GM12878 (cell line): ENCODE data around the gene RCOR2. TPM values are rescaled to one million over a fixed set of nuclear protein-coding genes. Genes with fewer than 3 reads are reported as not detected.

ENCODE experiments used
- ATF7 ChIP-seq: fragments of 450-650 bp; IDR thresholded peaks from 2 replicates; pipeline ENCODE4 v1.6.1; 2016; ENCODE audit warnings: low read depth, mild to moderate bottlenecking
- EP300 ChIP-seq, 2 experiments: fragments of 150-350 bp in 1 of 2; IDR thresholded peaks; 2 replicates each; pipeline ENCODE4 v1.6.1; 2011 to 2012; ENCODE audit warnings: low read depth in 2 of 2, low read length in 2 of 2, borderline replicate concordance in 1 of 2, improper control_type of control experiment in 1 of 2, inconsistent platforms in 1 of 2; ENCODE audit not compliant: control insufficient read depth in 1 of 2
- FOXK2 ChIP-seq: fragments of 450-650 bp; IDR thresholded peaks from 2 replicates; pipeline ENCODE4 v1.6.1; 2017; ENCODE audit warnings: mild to moderate bottlenecking, moderate library complexity
- LARP7 ChIP-seq: fragments of 450-650 bp; IDR thresholded peaks from 2 replicates; pipeline ENCODE4 v1.6.1; 2017; ENCODE audit warnings: mild to moderate bottlenecking
- MEF2B ChIP-seq: fragments of 450-650 bp; IDR thresholded peaks from 2 replicates; pipeline ENCODE4 v1.6.1; 2018; ENCODE audit warnings: mild to moderate bottlenecking, moderate library complexity; ENCODE audit not compliant: partially characterized antibody, poor library complexity, severe bottlenecking
- NBN ChIP-seq: fragments of 450-650 bp; IDR thresholded peaks from 2 replicates; pipeline ENCODE4 v1.6.1; 2016
- NFXL1 ChIP-seq: fragments of 450-650 bp; IDR thresholded peaks from 2 replicates; pipeline ENCODE4 v1.6.1; 2017; ENCODE audit warnings: antibody characterized with exemption, mild to moderate bottlenecking, borderline replicate concordance
- NRF1 ChIP-seq: conservative IDR thresholded peaks from 2 replicates; pipeline ENCODE4 v1.6.1; 2011; ENCODE audit warnings: mild to moderate bottlenecking, low read depth, low read length, improper control_type of control experiment
- PAX5 ChIP-seq: IDR thresholded peaks from 2 replicates; pipeline ENCODE4 v1.6.1; 2011; ENCODE audit warnings: low read depth, low read length, borderline replicate concordance
- PML ChIP-seq: IDR thresholded peaks from 2 replicates; pipeline ENCODE4 v1.6.1; 2012; ENCODE audit warnings: low read length, inconsistent platforms
- POLR2A ChIP-seq: IDR thresholded peaks from 2 replicates; pipeline ENCODE4 v1.6.1; 2011; ENCODE audit warnings: low read depth, mild to moderate bottlenecking, low read length
- SIN3A ChIP-seq: IDR thresholded peaks from 2 replicates; pipeline ENCODE4 v1.6.1; 2012; ENCODE audit warnings: low read depth, low read length, improper control_type of control experiment
- SP1 ChIP-seq: IDR thresholded peaks from one replicate; pipeline ENCODE4 v1.6.1; 2011; ENCODE audit warnings: low read depth, low read length
- SREBF2 ChIP-seq: IDR thresholded peaks from 2 replicates; pipeline ENCODE4 v1.6.1; 2012; ENCODE audit warnings: mild to moderate bottlenecking, low read length
- ZZZ3 ChIP-seq: IDR thresholded peaks from 2 replicates; pipeline ENCODE4 v1.6.1; 2011; ENCODE audit warnings: low read depth; ENCODE audit not compliant: control insufficient read depth, insufficient read length
- polyA plus RNA-seq, 11 experiments: library from polyadenylated mRNA; depleted of rRNA in 4 of 11; unstranded in 6 of 11; stranded (reverse) in 5 of 11; fragments of >200 nt; fragmentation: Nextera tagmentation in 4 of 11; fragmentation: Illumina TruSeq in 1 of 11; extraction: Ambion mirVana in 4 of 11; extraction: Trizol in 1 of 11; gene quantifications; 1 replicate in 1 of 11; 2 replicates in 10 of 11; pipeline versions ENCODE4 v1.2.1 to v1.2.3, GENCODE V29; 2011 to 2016; ENCODE audit warnings: inconsistent platforms in 2 of 11, missing spikeins in 2 of 11, low read depth in 1 of 11
- total RNA-seq, 4 experiments: library from RNA; depleted of rRNA in 3 of 4; stranded (reverse); fragments of >200 nt in 3 of 4; fragmentation: Illumina TruSeq in 1 of 4; extraction: Trizol in 1 of 4; gene quantifications; 2 replicates each; pipeline versions ENCODE4 v1.2.1 to v1.2.3, GENCODE V29; 2013 to 2021
- TF ChIP-seq, protein P1 (sequence below): fragments of 450-650 bp; IDR thresholded peaks from 2 replicates; pipeline ENCODE4 v1.6.1; 2018; ENCODE audit warnings: borderline replicate concordance, mild to moderate bottlenecking; ENCODE audit not compliant: partially characterized antibody
- TF ChIP-seq, protein P2 (sequence below): IDR thresholded peaks from 2 replicates; pipeline ENCODE4 v1.6.1; 2011; ENCODE audit warnings: low read depth, low read length, improper control_type of control experiment, borderline replicate concordance
- TF ChIP-seq, protein P3 (sequence below): fragments of 450-650 bp; IDR thresholded peaks from 2 replicates; pipeline ENCODE4 v1.6.1; 2016; ENCODE audit warnings: mild to moderate bottlenecking, moderate library complexity, borderline replicate concordance
- TF ChIP-seq, protein P4 (sequence below): fragments of 450-650 bp; formaldehyde crosslinking; IDR thresholded peaks from 2 replicates; pipeline ENCODE4 v1.5.0; 2022; ENCODE audit warnings: mild to moderate bottlenecking, missing genetic modification characterization

RCOR2 gene
- total and polyA plus RNA-seq, 10 of the 15 experiments (the other 5 are each of a cell fraction or from before 2014, with no cell fraction given) = 0.06 to 0.32 (median 0.17) TPM; not detected in 5

DNA sequence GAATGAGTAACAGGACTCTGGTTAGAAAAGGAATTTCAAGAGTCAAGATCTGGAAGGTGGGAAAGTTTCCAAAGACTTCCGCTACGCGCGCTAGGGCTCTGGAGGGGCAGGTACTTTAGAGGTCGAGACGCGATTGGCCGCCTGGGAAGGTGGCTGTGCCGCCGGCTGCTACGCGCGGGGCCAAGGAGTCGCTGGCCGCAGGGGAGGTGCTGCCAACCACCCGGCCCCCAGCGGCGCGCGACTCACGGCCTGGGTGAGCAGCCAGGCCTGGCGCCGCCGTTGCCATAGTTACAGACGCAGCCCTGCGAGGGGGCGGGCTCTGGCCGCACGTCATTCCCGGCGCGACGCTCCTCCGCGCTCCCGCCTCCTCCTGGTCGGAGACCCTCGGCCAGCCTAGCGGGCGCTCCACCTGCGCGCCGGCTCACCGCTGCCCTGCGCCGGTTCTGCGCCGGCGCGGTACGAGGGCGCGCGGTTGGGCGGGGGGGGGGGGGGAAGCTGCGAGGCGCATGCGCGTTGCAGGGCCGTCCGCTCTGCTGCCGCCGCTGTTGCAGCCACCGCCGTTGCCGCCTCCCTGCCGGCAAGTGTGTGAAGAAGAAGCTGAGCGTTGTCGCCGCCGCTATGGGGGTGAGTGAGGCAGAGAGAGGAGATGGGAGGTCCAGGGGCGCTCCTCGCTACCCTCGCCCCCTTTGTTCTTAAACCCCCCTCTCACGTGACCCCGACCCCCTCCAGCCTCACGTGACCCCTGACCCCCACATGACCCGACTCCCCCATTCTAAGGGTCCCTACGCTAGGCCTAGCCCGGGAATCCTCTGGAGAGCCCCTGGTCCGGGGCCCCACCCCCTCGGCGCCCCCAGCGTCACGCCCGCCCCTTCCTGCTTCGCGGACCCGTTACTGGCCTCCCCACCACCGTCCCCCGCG, 21.8 kb upstream of the RCOR2 start, which contains the start of gene NAA40 (continued):
- TF ChIP-seq, protein P1, sequence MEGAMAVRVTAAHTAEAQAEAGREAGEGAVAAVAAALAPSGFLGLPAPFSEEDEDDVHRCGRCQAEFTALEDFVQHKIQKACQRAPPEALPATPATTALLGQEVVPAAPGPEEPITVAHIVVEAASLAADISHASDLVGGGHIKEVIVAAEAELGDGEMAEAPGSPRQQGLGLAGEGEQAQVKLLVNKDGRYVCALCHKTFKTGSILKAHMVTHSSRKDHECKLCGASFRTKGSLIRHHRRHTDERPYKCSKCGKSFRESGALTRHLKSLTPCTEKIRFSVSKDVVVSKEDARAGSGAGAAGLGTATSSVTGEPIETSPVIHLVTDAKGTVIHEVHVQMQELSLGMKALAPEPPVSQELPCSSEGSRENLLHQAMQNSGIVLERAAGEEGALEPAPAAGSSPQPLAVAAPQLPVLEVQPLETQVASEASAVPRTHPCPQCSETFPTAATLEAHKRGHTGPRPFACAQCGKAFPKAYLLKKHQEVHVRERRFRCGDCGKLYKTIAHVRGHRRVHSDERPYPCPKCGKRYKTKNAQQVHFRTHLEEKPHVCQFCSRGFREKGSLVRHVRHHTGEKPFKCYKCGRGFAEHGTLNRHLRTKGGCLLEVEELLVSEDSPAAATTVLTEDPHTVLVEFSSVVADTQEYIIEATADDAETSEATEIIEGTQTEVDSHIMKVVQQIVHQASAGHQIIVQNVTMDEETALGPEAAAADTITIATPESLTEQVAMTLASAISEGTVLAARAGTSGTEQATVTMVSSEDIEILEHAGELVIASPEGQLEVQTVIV = no peak
- peak; percentile 96 for TF ChIP-seq SIN3A
- peak; percentile 84 for TF ChIP-seq LARP7
- peak; percentile 72; the same call in 1 of the 2 replicates for TF ChIP-seq PAX5
- TF ChIP-seq, protein P2, sequence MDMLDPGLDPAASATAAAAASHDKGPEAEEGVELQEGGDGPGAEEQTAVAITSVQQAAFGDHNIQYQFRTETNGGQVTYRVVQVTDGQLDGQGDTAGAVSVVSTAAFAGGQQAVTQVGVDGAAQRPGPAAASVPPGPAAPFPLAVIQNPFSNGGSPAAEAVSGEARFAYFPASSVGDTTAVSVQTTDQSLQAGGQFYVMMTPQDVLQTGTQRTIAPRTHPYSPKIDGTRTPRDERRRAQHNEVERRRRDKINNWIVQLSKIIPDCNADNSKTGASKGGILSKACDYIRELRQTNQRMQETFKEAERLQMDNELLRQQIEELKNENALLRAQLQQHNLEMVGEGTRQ = peak; percentile 78
- TF ChIP-seq ATF7 = no peak
- peak; percentile 80 for TF ChIP-seq SP1
- no peak for TF ChIP-seq FOXK2
- TF ChIP-seq NRF1 = peak; percentile 55
- no peak for TF ChIP-seq PML
- no peak for TF ChIP-seq NFXL1
- TF ChIP-seq, protein P3, sequence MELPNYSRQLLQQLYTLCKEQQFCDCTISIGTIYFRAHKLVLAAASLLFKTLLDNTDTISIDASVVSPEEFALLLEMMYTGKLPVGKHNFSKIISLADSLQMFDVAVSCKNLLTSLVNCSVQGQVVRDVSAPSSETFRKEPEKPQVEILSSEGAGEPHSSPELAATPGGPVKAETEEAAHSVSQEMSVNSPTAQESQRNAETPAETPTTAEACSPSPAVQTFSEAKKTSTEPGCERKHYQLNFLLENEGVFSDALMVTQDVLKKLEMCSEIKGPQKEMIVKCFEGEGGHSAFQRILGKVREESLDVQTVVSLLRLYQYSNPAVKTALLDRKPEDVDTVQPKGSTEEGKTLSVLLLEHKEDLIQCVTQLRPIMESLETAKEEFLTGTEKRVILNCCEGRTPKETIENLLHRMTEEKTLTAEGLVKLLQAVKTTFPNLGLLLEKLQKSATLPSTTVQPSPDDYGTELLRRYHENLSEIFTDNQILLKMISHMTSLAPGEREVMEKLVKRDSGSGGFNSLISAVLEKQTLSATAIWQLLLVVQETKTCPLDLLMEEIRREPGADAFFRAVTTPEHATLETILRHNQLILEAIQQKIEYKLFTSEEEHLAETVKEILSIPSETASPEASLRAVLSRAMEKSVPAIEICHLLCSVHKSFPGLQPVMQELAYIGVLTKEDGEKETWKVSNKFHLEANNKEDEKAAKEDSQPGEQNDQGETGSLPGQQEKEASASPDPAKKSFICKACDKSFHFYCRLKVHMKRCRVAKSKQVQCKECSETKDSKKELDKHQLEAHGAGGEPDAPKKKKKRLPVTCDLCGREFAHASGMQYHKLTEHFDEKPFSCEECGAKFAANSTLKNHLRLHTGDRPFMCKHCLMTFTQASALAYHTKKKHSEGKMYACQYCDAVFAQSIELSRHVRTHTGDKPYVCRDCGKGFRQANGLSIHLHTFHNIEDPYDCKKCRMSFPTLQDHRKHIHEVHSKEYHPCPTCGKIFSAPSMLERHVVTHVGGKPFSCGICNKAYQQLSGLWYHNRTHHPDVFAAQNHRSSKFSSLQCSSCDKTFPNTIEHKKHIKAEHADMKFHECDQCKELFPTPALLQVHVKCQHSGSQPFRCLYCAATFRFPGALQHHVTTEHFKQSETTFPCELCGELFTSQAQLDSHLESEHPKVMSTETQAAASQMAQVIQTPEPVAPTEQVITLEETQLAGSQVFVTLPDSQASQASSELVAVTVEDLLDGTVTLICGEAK = no peak
- TF ChIP-seq ZZZ3 = no peak
- TF ChIP-seq NBN = no peak
- no peak for TF ChIP-seq SREBF2
- peak; percentile 76 for TF ChIP-seq POLR2A
- peak; percentile 54 for TF ChIP-seq MEF2B
- TF ChIP-seq, protein P4, sequence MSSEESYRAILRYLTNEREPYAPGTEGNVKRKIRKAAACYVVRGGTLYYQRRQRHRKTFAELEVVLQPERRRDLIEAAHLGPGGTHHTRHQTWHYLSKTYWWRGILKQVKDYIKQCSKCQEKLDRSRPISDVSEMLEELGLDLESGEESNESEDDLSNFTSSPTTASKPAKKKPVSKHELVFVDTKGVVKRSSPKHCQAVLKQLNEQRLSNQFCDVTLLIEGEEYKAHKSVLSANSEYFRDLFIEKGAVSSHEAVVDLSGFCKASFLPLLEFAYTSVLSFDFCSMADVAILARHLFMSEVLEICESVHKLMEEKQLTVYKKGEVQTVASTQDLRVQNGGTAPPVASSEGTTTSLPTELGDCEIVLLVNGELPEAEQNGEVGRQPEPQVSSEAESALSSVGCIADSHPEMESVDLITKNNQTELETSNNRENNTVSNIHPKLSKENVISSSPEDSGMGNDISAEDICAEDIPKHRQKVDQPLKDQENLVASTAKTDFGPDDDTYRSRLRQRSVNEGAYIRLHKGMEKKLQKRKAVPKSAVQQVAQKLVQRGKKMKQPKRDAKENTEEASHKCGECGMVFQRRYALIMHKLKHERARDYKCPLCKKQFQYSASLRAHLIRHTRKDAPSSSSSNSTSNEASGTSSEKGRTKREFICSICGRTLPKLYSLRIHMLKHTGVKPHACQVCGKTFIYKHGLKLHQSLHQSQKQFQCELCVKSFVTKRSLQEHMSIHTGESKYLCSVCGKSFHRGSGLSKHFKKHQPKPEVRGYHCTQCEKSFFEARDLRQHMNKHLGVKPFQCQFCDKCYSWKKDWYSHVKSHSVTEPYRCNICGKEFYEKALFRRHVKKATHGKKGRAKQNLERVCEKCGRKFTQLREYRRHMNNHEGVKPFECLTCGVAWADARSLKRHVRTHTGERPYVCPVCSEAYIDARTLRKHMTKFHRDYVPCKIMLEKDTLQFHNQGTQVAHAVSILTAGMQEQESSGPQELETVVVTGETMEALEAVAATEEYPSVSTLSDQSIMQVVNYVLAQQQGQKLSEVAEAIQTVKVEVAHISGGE (CRISPR knock-in tag) = no peak
- 0 out of 4 replicates have a peak, but pooled peaks of 1 of the 2 experiments have one; percentile 27 for TF ChIP-seq EP300 (IDR thresholded peaks at IDR 0.05; ENCODE audit: borderline replicate concordance in 1 of 2, control insufficient read depth in 1 of 2, low read depth in 2 of 2, low read length in 2 of 2)
